WTC11 (cell line): ENCODE measurements around the gene SCYGR8. TPM values are rescaled to one million over a fixed set of nuclear protein-coding genes. Genes with fewer than 3 reads are reported as not detected.
"Not testable (repeated sequence)": the region's sequence is repeated elsewhere in the genome, so short reads cannot be mapped to it uniquely, and the experiment has no call there.

Source experiments
- ATAC-seq: fragments of 200-7000 bp; cut with Tn5 transposase; 2 replicates; pipeline ENCODE4 v1.10.0; 2021; ENCODE audit warnings: mild to moderate bottlenecking, moderate library complexity
- CTCF ChIA-PET: fragments of 300-600 bp; sonication (Branson Sonifier 250); formaldehyde crosslinking; loops from one replicate; lab custom pipeline; 2021; ENCODE audit warnings: antibody characterized with exemption; lab: Charles Lee
- POLR2A ChIA-PET: fragments of 350-600 bp; sonication (Branson Sonifier 250); formaldehyde crosslinking; loops from one replicate; lab custom pipeline; 2021; ENCODE audit warnings: antibody characterized with exemption; lab: Charles Lee
- DNase-seq: peaks from one replicate; pipeline ENCODE4 v3.0.0; 2021; ENCODE audit warnings: low spot score
- H3K27ac Mint-ChIP-seq: 2 replicates; pipeline ENCODE4 v1.8.0; 2021; ENCODE audit warnings: mixed read lengths
- H3K27me3 Mint-ChIP-seq: 2 replicates; pipeline ENCODE4 v1.8.0; 2021; ENCODE audit warnings: low read depth, mild to moderate bottlenecking, moderate library complexity, mixed read lengths
- H3K36me3 Mint-ChIP-seq: 2 replicates; pipeline ENCODE4 v1.8.0; 2021; ENCODE audit warnings: mixed read lengths
- H3K4me1 Mint-ChIP-seq: 2 replicates; pipeline ENCODE4 v1.8.0; 2022; ENCODE audit warnings: mixed read lengths
- H3K4me3 Mint-ChIP-seq: 2 replicates; pipeline ENCODE4 v1.8.0; 2021; ENCODE audit warnings: mild to moderate bottlenecking, moderate library complexity, mixed read lengths
- H3K9me3 Mint-ChIP-seq: 2 replicates; pipeline ENCODE4 v1.8.0; 2021; ENCODE audit warnings: mixed read lengths
- ATF1 ChIP-seq: sonication (generic); formaldehyde crosslinking; IDR thresholded peaks from 2 replicates; pipeline ENCODE4 v1.8.1; 2023; ENCODE audit warnings: mild to moderate bottlenecking, moderate library complexity, missing genetic modification reagents
- ELF4 ChIP-seq: sonication (generic); formaldehyde crosslinking; IDR thresholded peaks from 2 replicates; pipeline ENCODE4 v1.8.1; 2022; ENCODE audit warnings: low read depth, mild to moderate bottlenecking, moderate library complexity, missing genetic modification reagents
- HMGA2 ChIP-seq: fragments of 250-450 bp; sonication (Bioruptor Pico); IDR thresholded peaks from 2 replicates; pipeline ENCODE4 v1.4.0; 2021; ENCODE audit warnings: mild to moderate bottlenecking, moderate library complexity
- SMAD3 ChIP-seq: sonication (generic); formaldehyde crosslinking; IDR thresholded peaks from 2 replicates; pipeline ENCODE4 v1.8.0; 2022; ENCODE audit warnings: missing genetic modification reagents, mild to moderate bottlenecking, borderline replicate concordance
- TEAD1 ChIP-seq: sonication (generic); formaldehyde crosslinking; IDR thresholded peaks from 2 replicates; pipeline ENCODE4 v1.8.0; 2022; ENCODE audit warnings: mild to moderate bottlenecking, missing genetic modification reagents
- total RNA-seq: library from RNA; stranded (reverse); gene quantifications from 3 replicates; pipeline ENCODE4 v1.2.3, GENCODE V29; 2021
- TF ChIP-seq, protein P1 (sequence below): fragments of 250-450 bp; sonication (Bioruptor Pico); IDR thresholded peaks from 2 replicates; pipeline ENCODE4 v1.9.0; 2021; ENCODE audit warnings: mild to moderate bottlenecking, borderline replicate concordance
- TF ChIP-seq, protein P2 (sequence below): sonication (generic); formaldehyde crosslinking; IDR thresholded peaks from 2 replicates; pipeline ENCODE4 v1.8.1; 2023; ENCODE audit warnings: mild to moderate bottlenecking, missing genetic modification reagents, borderline replicate concordance
- TF ChIP-seq, protein P3 (sequence below): sonication (generic); formaldehyde crosslinking; IDR thresholded peaks from 2 replicates; pipeline ENCODE4 v1.8.1; 2023; ENCODE audit warnings: mild to moderate bottlenecking, moderate library complexity, missing genetic modification reagents
- TF ChIP-seq, protein P4 (sequence below): fragments of 250-450 bp; sonication (Bioruptor Pico); IDR thresholded peaks from 2 replicates; pipeline ENCODE4 v1.9.0; 2021; ENCODE audit warnings: mild to moderate bottlenecking
- TF ChIP-seq, protein P5 (sequence below): fragments of 200-600 bp; IDR thresholded peaks from 2 replicates; pipeline ENCODE4 v1.8.0; 2022; ENCODE audit warnings: antibody characterized with exemption
- TF ChIP-seq, protein P6 (sequence below): sonication (generic); formaldehyde crosslinking; IDR thresholded peaks from 2 replicates; pipeline ENCODE4 v1.8.1; 2023; ENCODE audit warnings: mild to moderate bottlenecking, missing genetic modification reagents
- TF ChIP-seq, protein P7 (sequence below): sonication (generic); formaldehyde crosslinking; IDR thresholded peaks from 2 replicates; pipeline ENCODE4 v1.8.1; 2022; ENCODE audit warnings: low read depth, mild to moderate bottlenecking, moderate library complexity, missing genetic modification reagents, borderline replicate concordance
- TF ChIP-seq, protein P8 (sequence below): sonication (generic); formaldehyde crosslinking; IDR thresholded peaks from 2 replicates; pipeline ENCODE4 v1.8.1; 2023; ENCODE audit warnings: mild to moderate bottlenecking, missing genetic modification reagents, moderate library complexity

Gene SCYGR8
- total RNA-seq, 1 experiment from 2014 or later = not detected

DNA sequence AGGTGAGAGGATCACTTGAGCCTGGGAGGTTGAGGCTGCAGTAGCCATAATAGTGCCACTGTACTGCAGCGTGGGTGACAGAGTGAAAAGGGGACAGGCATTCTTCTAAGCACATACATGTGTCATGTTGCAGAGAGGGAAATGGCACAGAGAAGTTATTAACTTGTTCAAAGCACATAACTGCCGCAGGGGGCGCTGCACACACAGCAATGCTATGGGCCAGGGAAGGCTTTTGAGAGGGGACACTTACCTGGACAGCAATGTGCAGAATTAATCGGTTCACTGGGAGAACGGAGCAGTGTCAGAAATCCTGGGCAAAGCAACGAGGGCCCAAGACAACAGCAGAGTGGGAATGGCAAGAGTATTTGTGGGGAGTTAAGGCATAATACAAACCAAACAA is 2.4 kb downstream of the SCYGR8 start:
- no peaks in the 10 kb centered on the region for H3K9me3 Mint-ChIP-seq
- TF ChIP-seq, protein P1, sequence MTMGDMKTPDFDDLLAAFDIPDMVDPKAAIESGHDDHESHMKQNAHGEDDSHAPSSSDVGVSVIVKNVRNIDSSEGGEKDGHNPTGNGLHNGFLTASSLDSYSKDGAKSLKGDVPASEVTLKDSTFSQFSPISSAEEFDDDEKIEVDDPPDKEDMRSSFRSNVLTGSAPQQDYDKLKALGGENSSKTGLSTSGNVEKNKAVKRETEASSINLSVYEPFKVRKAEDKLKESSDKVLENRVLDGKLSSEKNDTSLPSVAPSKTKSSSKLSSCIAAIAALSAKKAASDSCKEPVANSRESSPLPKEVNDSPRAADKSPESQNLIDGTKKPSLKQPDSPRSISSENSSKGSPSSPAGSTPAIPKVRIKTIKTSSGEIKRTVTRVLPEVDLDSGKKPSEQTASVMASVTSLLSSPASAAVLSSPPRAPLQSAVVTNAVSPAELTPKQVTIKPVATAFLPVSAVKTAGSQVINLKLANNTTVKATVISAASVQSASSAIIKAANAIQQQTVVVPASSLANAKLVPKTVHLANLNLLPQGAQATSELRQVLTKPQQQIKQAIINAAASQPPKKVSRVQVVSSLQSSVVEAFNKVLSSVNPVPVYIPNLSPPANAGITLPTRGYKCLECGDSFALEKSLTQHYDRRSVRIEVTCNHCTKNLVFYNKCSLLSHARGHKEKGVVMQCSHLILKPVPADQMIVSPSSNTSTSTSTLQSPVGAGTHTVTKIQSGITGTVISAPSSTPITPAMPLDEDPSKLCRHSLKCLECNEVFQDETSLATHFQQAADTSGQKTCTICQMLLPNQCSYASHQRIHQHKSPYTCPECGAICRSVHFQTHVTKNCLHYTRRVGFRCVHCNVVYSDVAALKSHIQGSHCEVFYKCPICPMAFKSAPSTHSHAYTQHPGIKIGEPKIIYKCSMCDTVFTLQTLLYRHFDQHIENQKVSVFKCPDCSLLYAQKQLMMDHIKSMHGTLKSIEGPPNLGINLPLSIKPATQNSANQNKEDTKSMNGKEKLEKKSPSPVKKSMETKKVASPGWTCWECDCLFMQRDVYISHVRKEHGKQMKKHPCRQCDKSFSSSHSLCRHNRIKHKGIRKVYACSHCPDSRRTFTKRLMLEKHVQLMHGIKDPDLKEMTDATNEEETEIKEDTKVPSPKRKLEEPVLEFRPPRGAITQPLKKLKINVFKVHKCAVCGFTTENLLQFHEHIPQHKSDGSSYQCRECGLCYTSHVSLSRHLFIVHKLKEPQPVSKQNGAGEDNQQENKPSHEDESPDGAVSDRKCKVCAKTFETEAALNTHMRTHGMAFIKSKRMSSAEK = no peak
- TF ChIP-seq, protein P2, sequence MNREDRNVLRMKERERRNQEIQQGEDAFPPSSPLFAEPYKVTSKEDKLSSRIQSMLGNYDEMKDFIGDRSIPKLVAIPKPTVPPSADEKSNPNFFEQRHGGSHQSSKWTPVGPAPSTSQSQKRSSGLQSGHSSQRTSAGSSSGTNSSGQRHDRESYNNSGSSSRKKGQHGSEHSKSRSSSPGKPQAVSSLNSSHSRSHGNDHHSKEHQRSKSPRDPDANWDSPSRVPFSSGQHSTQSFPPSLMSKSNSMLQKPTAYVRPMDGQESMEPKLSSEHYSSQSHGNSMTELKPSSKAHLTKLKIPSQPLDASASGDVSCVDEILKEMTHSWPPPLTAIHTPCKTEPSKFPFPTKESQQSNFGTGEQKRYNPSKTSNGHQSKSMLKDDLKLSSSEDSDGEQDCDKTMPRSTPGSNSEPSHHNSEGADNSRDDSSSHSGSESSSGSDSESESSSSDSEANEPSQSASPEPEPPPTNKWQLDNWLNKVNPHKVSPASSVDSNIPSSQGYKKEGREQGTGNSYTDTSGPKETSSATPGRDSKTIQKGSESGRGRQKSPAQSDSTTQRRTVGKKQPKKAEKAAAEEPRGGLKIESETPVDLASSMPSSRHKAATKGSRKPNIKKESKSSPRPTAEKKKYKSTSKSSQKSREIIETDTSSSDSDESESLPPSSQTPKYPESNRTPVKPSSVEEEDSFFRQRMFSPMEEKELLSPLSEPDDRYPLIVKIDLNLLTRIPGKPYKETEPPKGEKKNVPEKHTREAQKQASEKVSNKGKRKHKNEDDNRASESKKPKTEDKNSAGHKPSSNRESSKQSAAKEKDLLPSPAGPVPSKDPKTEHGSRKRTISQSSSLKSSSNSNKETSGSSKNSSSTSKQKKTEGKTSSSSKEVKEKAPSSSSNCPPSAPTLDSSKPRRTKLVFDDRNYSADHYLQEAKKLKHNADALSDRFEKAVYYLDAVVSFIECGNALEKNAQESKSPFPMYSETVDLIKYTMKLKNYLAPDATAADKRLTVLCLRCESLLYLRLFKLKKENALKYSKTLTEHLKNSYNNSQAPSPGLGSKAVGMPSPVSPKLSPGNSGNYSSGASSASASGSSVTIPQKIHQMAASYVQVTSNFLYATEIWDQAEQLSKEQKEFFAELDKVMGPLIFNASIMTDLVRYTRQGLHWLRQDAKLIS (CRISPR knock-in tag) = no peak
- TF ChIP-seq, protein P3, sequence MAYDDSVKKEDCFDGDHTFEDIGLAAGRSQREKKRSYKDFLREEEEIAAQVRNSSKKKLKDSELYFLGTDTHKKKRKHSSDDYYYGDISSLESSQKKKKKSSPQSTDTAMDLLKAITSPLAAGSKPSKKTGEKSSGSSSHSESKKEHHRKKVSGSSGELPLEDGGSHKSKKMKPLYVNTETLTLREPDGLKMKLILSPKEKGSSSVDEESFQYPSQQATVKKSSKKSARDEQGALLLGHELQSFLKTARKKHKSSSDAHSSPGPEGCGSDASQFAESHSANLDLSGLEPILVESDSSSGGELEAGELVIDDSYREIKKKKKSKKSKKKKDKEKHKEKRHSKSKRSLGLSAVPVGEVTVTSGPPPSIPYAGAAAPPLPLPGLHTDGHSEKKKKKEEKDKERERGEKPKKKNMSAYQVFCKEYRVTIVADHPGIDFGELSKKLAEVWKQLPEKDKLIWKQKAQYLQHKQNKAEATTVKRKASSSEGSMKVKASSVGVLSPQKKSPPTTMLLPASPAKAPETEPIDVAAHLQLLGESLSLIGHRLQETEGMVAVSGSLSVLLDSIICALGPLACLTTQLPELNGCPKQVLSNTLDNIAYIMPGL = no peak
- TF ChIP-seq TEAD1 (peak; percentile 63; the same call in 1 of the 2 replicates), ATF1 (no peak), SMAD3 (no peak), HMGA2 (CRISPR knock-in tag) (no peak), ELF4 (CRISPR knock-in tag) (no peak)
- TF ChIP-seq, protein P4, sequence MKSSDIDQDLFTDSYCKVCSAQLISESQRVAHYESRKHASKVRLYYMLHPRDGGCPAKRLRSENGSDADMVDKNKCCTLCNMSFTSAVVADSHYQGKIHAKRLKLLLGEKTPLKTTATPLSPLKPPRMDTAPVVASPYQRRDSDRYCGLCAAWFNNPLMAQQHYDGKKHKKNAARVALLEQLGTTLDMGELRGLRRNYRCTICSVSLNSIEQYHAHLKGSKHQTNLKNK (CRISPR knock-in tag) = no peak
- TF ChIP-seq, protein P5, sequence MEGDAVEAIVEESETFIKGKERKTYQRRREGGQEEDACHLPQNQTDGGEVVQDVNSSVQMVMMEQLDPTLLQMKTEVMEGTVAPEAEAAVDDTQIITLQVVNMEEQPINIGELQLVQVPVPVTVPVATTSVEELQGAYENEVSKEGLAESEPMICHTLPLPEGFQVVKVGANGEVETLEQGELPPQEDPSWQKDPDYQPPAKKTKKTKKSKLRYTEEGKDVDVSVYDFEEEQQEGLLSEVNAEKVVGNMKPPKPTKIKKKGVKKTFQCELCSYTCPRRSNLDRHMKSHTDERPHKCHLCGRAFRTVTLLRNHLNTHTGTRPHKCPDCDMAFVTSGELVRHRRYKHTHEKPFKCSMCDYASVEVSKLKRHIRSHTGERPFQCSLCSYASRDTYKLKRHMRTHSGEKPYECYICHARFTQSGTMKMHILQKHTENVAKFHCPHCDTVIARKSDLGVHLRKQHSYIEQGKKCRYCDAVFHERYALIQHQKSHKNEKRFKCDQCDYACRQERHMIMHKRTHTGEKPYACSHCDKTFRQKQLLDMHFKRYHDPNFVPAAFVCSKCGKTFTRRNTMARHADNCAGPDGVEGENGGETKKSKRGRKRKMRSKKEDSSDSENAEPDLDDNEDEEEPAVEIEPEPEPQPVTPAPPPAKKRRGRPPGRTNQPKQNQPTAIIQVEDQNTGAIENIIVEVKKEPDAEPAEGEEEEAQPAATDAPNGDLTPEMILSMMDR = peak; percentile 74
- TF ChIP-seq, protein P6, sequence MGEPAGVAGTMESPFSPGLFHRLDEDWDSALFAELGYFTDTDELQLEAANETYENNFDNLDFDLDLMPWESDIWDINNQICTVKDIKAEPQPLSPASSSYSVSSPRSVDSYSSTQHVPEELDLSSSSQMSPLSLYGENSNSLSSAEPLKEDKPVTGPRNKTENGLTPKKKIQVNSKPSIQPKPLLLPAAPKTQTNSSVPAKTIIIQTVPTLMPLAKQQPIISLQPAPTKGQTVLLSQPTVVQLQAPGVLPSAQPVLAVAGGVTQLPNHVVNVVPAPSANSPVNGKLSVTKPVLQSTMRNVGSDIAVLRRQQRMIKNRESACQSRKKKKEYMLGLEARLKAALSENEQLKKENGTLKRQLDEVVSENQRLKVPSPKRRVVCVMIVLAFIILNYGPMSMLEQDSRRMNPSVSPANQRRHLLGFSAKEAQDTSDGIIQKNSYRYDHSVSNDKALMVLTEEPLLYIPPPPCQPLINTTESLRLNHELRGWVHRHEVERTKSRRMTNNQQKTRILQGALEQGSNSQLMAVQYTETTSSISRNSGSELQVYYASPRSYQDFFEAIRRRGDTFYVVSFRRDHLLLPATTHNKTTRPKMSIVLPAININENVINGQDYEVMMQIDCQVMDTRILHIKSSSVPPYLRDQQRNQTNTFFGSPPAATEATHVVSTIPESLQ = no peak
- TF ChIP-seq, protein P7, sequence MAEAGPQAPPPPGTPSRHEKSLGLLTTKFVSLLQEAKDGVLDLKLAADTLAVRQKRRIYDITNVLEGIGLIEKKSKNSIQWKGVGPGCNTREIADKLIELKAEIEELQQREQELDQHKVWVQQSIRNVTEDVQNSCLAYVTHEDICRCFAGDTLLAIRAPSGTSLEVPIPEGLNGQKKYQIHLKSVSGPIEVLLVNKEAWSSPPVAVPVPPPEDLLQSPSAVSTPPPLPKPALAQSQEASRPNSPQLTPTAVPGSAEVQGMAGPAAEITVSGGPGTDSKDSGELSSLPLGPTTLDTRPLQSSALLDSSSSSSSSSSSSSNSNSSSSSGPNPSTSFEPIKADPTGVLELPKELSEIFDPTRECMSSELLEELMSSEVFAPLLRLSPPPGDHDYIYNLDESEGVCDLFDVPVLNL = no peak
- TF ChIP-seq, protein P8, sequence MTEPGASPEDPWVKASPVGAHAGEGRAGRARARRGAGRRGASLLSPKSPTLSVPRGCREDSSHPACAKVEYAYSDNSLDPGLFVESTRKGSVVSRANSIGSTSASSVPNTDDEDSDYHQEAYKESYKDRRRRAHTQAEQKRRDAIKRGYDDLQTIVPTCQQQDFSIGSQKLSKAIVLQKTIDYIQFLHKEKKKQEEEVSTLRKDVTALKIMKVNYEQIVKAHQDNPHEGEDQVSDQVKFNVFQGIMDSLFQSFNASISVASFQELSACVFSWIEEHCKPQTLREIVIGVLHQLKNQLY (CRISPR knock-in tag) = no peak
- DNase-seq (peak; percentile 77), ATAC-seq (peak; percentile 95)
- no peak overlapping the region for H3K4me3 Mint-ChIP-seq
- H3K36me3 Mint-ChIP-seq = no peaks in the 10 kb centered on the region
- peaks cover 1% of the 10 kb centered on the region; the same call in 1 of the 2 replicates for H3K4me1 Mint-ChIP-seq
- no peaks in the 10 kb centered on the region for H3K27me3 Mint-ChIP-seq
- no peak overlapping the region; the same call in 1 of the 2 replicates for H3K27ac Mint-ChIP-seq
- CTCF ChIA-PET = interaction anchor here (1.0 kb wide), 1 partner anchor 18 kb away, joined by 6 read pairs; no protein-coding TSS in a partner anchor
- POLR2A ChIA-PET = no interaction called here

DNA sequence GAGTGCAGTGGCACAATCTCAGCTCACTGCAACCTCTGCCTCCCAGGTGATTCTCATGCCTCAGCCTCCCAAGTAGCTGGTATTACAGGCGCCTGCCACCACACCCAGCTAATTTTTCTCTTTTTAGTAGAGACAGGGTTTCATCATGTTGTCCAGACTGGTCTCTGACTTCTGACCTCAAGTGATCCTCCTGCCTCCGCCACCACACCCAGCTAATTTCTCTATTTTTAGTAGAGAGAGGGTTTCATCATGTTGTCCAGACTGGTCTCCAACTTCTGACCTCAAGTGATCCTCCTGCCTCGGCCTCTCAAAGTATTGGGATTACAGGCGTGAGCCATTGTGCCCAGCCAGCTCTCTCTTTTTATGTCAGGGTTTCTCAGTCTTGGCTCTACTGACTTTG is 10.6 kb downstream of the SCYGR8 start:
- H3K9me3 Mint-ChIP-seq, H3K4me3 Mint-ChIP-seq, POLR2A ChIA-PET, H3K36me3 Mint-ChIP-seq, ATAC-seq, DNase-seq, H3K27me3 Mint-ChIP-seq: not testable (repeated sequence)
- CTCF ChIA-PET = interaction anchor here (0.6 to 5.8 kb wide), 2 partner anchors 16 to 98 kb away, joined by 3 to 20 read pairs; no protein-coding TSS in a partner anchor
- Mint-ChIP-seq H3K4me1 (peaks cover 40% of the 10 kb centered on the region), H3K27ac (peak overlapping the region; percentile 54; the same call in 1 of the 2 replicates)
